K562 (cell line): ENCODE data around the gene BAG1. TPM values are rescaled to one million over a fixed set of nuclear protein-coding genes. Genes with fewer than 3 reads are reported as not detected.

Source experiments
- ATF3 ChIP-seq, 2 experiments: fragments of 450-650 bp in 1 of 2; sonication (generic) in 1 of 2; formaldehyde crosslinking in 1 of 2; IDR thresholded peaks in 1 of 2; conservative IDR thresholded peaks in 1 of 2; 2 replicates each; pipeline versions ENCODE4 v1.6.1 to v1.8.1; 2016 to 2023; ENCODE audit warnings: mild to moderate bottlenecking in 2 of 2, moderate library complexity in 2 of 2, inconsistent platforms in 1 of 2, missing genetic modification reagents in 1 of 2
- CC2D1A ChIP-seq: fragments of 450-650 bp; IDR thresholded peaks from 2 replicates; pipeline ENCODE4 v1.6.1; 2017; ENCODE audit warnings: mild to moderate bottlenecking
- ELF2 ChIP-seq: fragments of 250-450 bp; sonication (Bioruptor Pico); IDR thresholded peaks from 2 replicates; pipeline ENCODE4 v1.5.0; 2021; ENCODE audit warnings: mild to moderate bottlenecking
- ETV5 ChIP-seq: sonication (generic); formaldehyde crosslinking; IDR thresholded peaks from 2 replicates; pipeline ENCODE4 v1.4.0; 2020; ENCODE audit warnings: low read depth, mild to moderate bottlenecking, missing genetic modification reagents
- FOXK1 ChIP-seq: sonication (generic); formaldehyde crosslinking; IDR thresholded peaks from 2 replicates; pipeline ENCODE4 v1.8.0; 2022; ENCODE audit warnings: missing genetic modification reagents, mild to moderate bottlenecking, borderline replicate concordance
- GABPB1 ChIP-seq: sonication (generic); formaldehyde crosslinking; IDR thresholded peaks from 2 replicates; pipeline ENCODE4 v1.8.0; 2022; ENCODE audit warnings: mild to moderate bottlenecking, missing genetic modification reagents
- HOMEZ ChIP-seq: fragments of 250-450 bp; sonication (Bioruptor Pico); IDR thresholded peaks from 2 replicates; pipeline ENCODE4 v1.4.0; 2020; ENCODE audit warnings: mild to moderate bottlenecking, moderate library complexity
- KAT2B ChIP-seq: IDR thresholded peaks from one replicate; pipeline ENCODE4 v1.6.1; 2012; ENCODE audit warnings: low read depth, mild to moderate bottlenecking, control low read depth, inconsistent platforms, low read length, moderate library complexity
- KLF6 ChIP-seq: fragments of 250-450 bp; sonication (Bioruptor Pico); IDR thresholded peaks from 2 replicates; pipeline ENCODE4 v1.4.0; 2020; ENCODE audit warnings: mild to moderate bottlenecking, moderate library complexity, borderline replicate concordance
- RFX1 ChIP-seq: fragments of 450-650 bp; IDR thresholded peaks from 2 replicates; pipeline ENCODE4 v1.6.1; 2016; ENCODE audit warnings: mild to moderate bottlenecking, moderate library complexity
- STAT5A ChIP-seq: IDR thresholded peaks from 2 replicates; pipeline ENCODE4 v1.6.1; 2012; ENCODE audit warnings: low read length, inconsistent platforms, borderline replicate concordance
- TCF3 ChIP-seq: sonication (generic); formaldehyde crosslinking; IDR thresholded peaks from 2 replicates; pipeline ENCODE4 v1.4.0; 2020; ENCODE audit warnings: mild to moderate bottlenecking, missing genetic modification reagents
- ZFPM2 ChIP-seq: fragments of 250-450 bp; sonication (Bioruptor Pico); IDR thresholded peaks from 2 replicates; pipeline ENCODE4 v1.5.1; 2022; ENCODE audit warnings: mild to moderate bottlenecking
- ZKSCAN3 ChIP-seq: fragments of 250-450 bp; sonication (Bioruptor Pico); IDR thresholded peaks from 2 replicates; pipeline ENCODE4 v1.4.0; 2020
- ZNF197 ChIP-seq: fragments of 200-800 bp; sonication (Bioruptor generic); IDR thresholded peaks from 2 replicates; pipeline ENCODE4 v1.6.1; 2016; ENCODE audit warnings: low read depth, missing genetic modification characterization, missing compliant biosample characterization
- ZNF407 ChIP-seq: fragments of 450-650 bp; IDR thresholded peaks from 2 replicates; pipeline ENCODE4 v1.6.1; 2016; ENCODE audit warnings: low read depth
- ZNF444 ChIP-seq: fragments of 250-450 bp; sonication (Bioruptor Pico); IDR thresholded peaks from 2 replicates; pipeline ENCODE4 v1.4.0; 2020; ENCODE audit warnings: mild to moderate bottlenecking, moderate library complexity
- ZNF766 ChIP-seq: fragments of 200-800 bp; sonication (Bioruptor generic); conservative IDR thresholded peaks from 2 replicates; pipeline ENCODE4 v1.6.1; 2016; ENCODE audit warnings: missing genetic modification characterization, missing compliant biosample characterization
- ZZZ3 ChIP-seq: fragments of 450-650 bp; IDR thresholded peaks from 2 replicates; pipeline ENCODE4 v1.6.1; 2016; ENCODE audit warnings: antibody characterized with exemption, mild to moderate bottlenecking, moderate library complexity
- polyA plus RNA-seq, 8 experiments: library from polyadenylated mRNA; depleted of rRNA in 4 of 8; stranded (reverse) in 5 of 8; unstranded in 3 of 8; fragments of >200 nt; fragmentation: Nextera tagmentation in 2 of 8; fragmentation: Illumina TruSeq in 1 of 8; extraction: Ambion mirVana in 2 of 8; extraction: Trizol in 1 of 8; gene quantifications; 2 replicates each; pipeline versions ENCODE4 v1.2.1 to v1.2.3, GENCODE V29; 2011 to 2014; ENCODE audit warnings: inconsistent platforms in 1 of 8, missing spikeins in 1 of 8
- total RNA-seq, 7 experiments: library from RNA; depleted of rRNA in 6 of 7; stranded (reverse); fragments of >200 nt in 6 of 7; fragmentation: Illumina TruSeq in 2 of 7; extraction: Trizol in 2 of 7; gene quantifications; 2 replicates each; pipeline versions ENCODE4 v1.2.1 to v1.2.3, GENCODE V29; 2011 to 2021; ENCODE audit warnings: low replicate concordance in 1 of 7

BAG1 gene
- total and polyA plus RNA-seq, 9 of the 15 experiments (the other 6 are each of a cell fraction or from before 2014, with no cell fraction given): 9.7 to 106 (median 56.9) TPM

GRCh38 chr9:33239921-33240320, 24.6 kb downstream of the BAG1 start, which contains the start of gene SPINK4 (continued):
- TF ChIP-seq ELF2 (0 out of 2 replicates have a peak, but pooled peaks have one; percentile 39), KAT2B (no peak), CC2D1A (peak; percentile 79; the same call in 1 of the 2 replicates), STAT5A (peak; percentile 80), TCF3 (CRISPR knock-in tag) (peak; percentile 94), ZNF444 (CRISPR knock-in tag) (no peak), ZKSCAN3 (CRISPR knock-in tag) (no peak), KLF6 (CRISPR knock-in tag) (peak; percentile 27; the same call in 1 of the 2 replicates), ZNF407 (no peak), ZZZ3 (no peak), FOXK1 (CRISPR knock-in tag) (no peak), RFX1 (peak; percentile 17; the same call in 1 of the 2 replicates), ATF3 (IDR thresholded peaks at IDR 0.05) (no peak), ATF3 (CRISPR knock-in tag; conservative IDR thresholded peaks at IDR 0.05) (no peak), HOMEZ (no peak), ETV5 (CRISPR knock-in tag) (peak; percentile 90), ZFPM2 (CRISPR knock-in tag) (no peak), GABPB1 (CRISPR knock-in tag) (peak; percentile 53), ZNF766 (CRISPR knock-in tag) (peak; percentile 89; the same call in 1 of the 2 replicates), ZNF197 (CRISPR knock-in tag) (peak; percentile 65; the same call in 1 of the 2 replicates)
